Parathyroid adenoma (tissue), 2 donors: ENCODE data around the gene KRTAP20-4.

Source experiments
- H2AFZ ChIP-seq: fragments of 300-600 bp; sonication (generic); one replicate; pipeline ENCODE4 v1.7.0; 2017; ENCODE audit warnings: antibody characterized with exemption, mild to moderate bottlenecking
- H3K27ac ChIP-seq: fragments of 300-600 bp; sonication (generic); one replicate; pipeline ENCODE4 v1.7.0; 2017
- H3K27me3 ChIP-seq: fragments of 300-600 bp; sonication (generic); one replicate; pipeline ENCODE4 v1.7.0; 2017; ENCODE audit warnings: low read length; ENCODE audit not compliant: control insufficient read depth, insufficient read depth
- H3K36me3 ChIP-seq: fragments of 300-600 bp; sonication (generic); one replicate; pipeline ENCODE4 v1.7.0; 2017; ENCODE audit warnings: low read length; ENCODE audit not compliant: control insufficient read depth, insufficient read depth
- H3K4me1 ChIP-seq: fragments of 300-600 bp; sonication (generic); one replicate; pipeline ENCODE4 v1.7.0; 2017; ENCODE audit warnings: control low read depth
- H3K4me2 ChIP-seq: fragments of 300-600 bp; sonication (generic); one replicate; pipeline ENCODE4 v1.7.0; 2017; ENCODE audit warnings: low read length
- H3K4me3 ChIP-seq: fragments of 300-600 bp; sonication (generic); one replicate; pipeline ENCODE4 v1.7.0; 2017; ENCODE audit warnings: low read depth, low read length
- H3K79me2 ChIP-seq: fragments of 300-600 bp; sonication (generic); one replicate; pipeline ENCODE4 v1.7.0; 2017; ENCODE audit warnings: control low read depth
- H3K9ac ChIP-seq: fragments of 300-600 bp; sonication (generic); one replicate; pipeline ENCODE4 v1.7.0; 2017; ENCODE audit warnings: mild to moderate bottlenecking
- H3K9me3 ChIP-seq: fragments of 300-600 bp; sonication (generic); one replicate; pipeline ENCODE4 v1.7.0; 2017; ENCODE audit warnings: low read length; ENCODE audit not compliant: control insufficient read depth
- TF ChIP-seq, protein P1 (sequence below): fragments of 300-600 bp; sonication (generic); IDR thresholded peaks from one replicate; pipeline ENCODE4 v1.7.0; 2017; ENCODE audit warnings: antibody characterized with exemption, mild to moderate bottlenecking
- donor health status: primary hyperparathyroidism.

Gene KRTAP20-4

DNA sequence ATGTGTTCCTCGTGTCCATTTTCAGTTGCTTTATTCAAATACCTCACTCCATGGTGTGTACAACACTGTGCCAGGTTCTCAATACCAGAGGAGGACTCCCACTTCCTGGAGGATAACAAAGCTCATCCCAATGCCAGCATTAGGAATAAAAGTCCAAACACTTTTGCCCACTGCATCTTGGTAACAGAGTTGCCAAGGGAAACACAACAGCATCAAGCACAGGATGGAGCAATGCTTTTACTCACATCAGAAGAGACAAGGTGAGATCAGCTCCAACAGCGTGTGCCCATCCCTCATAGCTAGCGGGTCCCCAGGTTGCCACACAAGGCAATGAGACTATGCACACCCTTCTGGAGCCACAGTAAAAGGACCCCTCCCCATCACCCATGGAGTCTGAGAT is 2.9 kb downstream of the KRTAP20-4 start:
- Histone ChIP-seq H3K79me2 (no peaks in the 10 kb centered on the region), H2AFZ (no peak overlapping the region), H3K36me3 (no peaks in the 10 kb centered on the region), H3K9ac (no peak overlapping the region), H3K4me2 (no peak overlapping the region), H3K27ac (no peak overlapping the region), H3K9me3 (no peaks in the 10 kb centered on the region), H3K4me3 (no peak overlapping the region), H3K27me3 (no peaks in the 10 kb centered on the region), H3K4me1 (no peaks in the 10 kb centered on the region)
- TF ChIP-seq, protein P1, sequence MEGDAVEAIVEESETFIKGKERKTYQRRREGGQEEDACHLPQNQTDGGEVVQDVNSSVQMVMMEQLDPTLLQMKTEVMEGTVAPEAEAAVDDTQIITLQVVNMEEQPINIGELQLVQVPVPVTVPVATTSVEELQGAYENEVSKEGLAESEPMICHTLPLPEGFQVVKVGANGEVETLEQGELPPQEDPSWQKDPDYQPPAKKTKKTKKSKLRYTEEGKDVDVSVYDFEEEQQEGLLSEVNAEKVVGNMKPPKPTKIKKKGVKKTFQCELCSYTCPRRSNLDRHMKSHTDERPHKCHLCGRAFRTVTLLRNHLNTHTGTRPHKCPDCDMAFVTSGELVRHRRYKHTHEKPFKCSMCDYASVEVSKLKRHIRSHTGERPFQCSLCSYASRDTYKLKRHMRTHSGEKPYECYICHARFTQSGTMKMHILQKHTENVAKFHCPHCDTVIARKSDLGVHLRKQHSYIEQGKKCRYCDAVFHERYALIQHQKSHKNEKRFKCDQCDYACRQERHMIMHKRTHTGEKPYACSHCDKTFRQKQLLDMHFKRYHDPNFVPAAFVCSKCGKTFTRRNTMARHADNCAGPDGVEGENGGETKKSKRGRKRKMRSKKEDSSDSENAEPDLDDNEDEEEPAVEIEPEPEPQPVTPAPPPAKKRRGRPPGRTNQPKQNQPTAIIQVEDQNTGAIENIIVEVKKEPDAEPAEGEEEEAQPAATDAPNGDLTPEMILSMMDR, result no peak

GRCh38 chr21:30625449-30626165 is 5.2 kb downstream of the KRTAP20-4 start:
- Histone ChIP-seq H3K4me2 (no peak overlapping the region), H3K9me3 (no peaks in the 10 kb centered on the region), H3K27me3 (no peaks in the 10 kb centered on the region), H2AFZ (no peak overlapping the region), H3K36me3 (no peaks in the 10 kb centered on the region), H3K9ac (no peak overlapping the region), H3K4me3 (no peak overlapping the region), H3K27ac (no peak overlapping the region), H3K4me1 (no peaks in the 10 kb centered on the region), H3K79me2 (no peaks in the 10 kb centered on the region)
- TF ChIP-seq, protein P1, result no peak

- no peak overlapping the region for H3K27ac ChIP-seq
- no peak overlapping the region for H3K4me3 ChIP-seq
- H3K4me2 ChIP-seq, result no peak overlapping the region
- no peaks in the 10 kb centered on the region for H3K9me3 ChIP-seq
- H3K27me3 ChIP-seq, result no peaks in the 10 kb centered on the region
- no peaks in the 10 kb centered on the region for H3K4me1 ChIP-seq
- no peaks in the 10 kb centered on the region for H3K79me2 ChIP-seq
- H2AFZ ChIP-seq, result no peak overlapping the region
- no peaks in the 10 kb centered on the region for H3K36me3 ChIP-seq
- no peak overlapping the region for H3K9ac ChIP-seq
- TF ChIP-seq, protein P1, result no peak
Measured at GRCh38 chr21:30628109-30628508, 7.7 kb downstream of the KRTAP20-4 start.

GRCh38 chr21:30629200-30629599 is 8.8 kb downstream of the KRTAP20-4 start:
- Histone ChIP-seq H3K4me3 (no peak overlapping the region), H3K27ac (no peak overlapping the region), H3K9me3 (no peaks in the 10 kb centered on the region), H3K27me3 (no peaks in the 10 kb centered on the region), H2AFZ (no peak overlapping the region), H3K79me2 (no peaks in the 10 kb centered on the region), H3K4me1 (no peaks in the 10 kb centered on the region), H3K36me3 (no peaks in the 10 kb centered on the region), H3K9ac (no peak overlapping the region), H3K4me2 (no peak overlapping the region)
- TF ChIP-seq, protein P1, result no peak

DNA sequence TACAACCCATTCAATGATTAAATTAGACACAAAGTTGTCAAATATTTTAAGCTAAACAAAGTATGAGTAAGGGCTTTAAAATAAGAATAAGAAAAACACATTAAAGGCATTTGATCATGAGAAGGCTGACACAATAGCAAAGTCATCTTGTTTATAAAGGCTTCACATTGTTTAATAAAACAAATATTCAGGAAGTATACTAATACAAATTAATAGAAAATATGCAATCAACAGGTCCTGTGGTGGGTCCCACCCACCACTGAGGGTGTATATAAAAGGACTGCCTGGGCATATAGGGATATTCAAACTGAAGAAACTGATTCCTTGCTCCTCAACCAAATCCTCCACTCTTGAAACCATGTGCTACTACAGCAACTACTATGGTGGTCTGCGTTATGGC is 14.5 kb downstream of the KRTAP20-4 start, which contains the start of gene KRTAP20-2:
TSS of gene KRTAP20-2 (plus strand) at position 301 of the 400 bp plus-strand sequence. CDS start at position 359, 58 bp downstream.
- Histone ChIP-seq H3K4me2 (no peak within 1 kb of the TSS), H3K27me3 (no peaks in the 10 kb centered on the region), H3K79me2 (no peaks in the 10 kb centered on the region), H3K4me3 (no peak within 1 kb of the TSS), H3K27ac (no peak within 1 kb of the TSS), H3K9ac (no peak within 1 kb of the TSS), H3K4me1 (no peaks in the 10 kb centered on the region), H2AFZ (no peak within 1 kb of the TSS), H3K9me3 (no peaks in the 10 kb centered on the region), H3K36me3 (no peaks in the 10 kb centered on the region)
- TF ChIP-seq, protein P1, result no peak
